ENCODE data around the gene USP10.
A peak's percentile ranks its signal among the peaks of the same experiment; 100 is the strongest.

USP10 gene

DNA sequence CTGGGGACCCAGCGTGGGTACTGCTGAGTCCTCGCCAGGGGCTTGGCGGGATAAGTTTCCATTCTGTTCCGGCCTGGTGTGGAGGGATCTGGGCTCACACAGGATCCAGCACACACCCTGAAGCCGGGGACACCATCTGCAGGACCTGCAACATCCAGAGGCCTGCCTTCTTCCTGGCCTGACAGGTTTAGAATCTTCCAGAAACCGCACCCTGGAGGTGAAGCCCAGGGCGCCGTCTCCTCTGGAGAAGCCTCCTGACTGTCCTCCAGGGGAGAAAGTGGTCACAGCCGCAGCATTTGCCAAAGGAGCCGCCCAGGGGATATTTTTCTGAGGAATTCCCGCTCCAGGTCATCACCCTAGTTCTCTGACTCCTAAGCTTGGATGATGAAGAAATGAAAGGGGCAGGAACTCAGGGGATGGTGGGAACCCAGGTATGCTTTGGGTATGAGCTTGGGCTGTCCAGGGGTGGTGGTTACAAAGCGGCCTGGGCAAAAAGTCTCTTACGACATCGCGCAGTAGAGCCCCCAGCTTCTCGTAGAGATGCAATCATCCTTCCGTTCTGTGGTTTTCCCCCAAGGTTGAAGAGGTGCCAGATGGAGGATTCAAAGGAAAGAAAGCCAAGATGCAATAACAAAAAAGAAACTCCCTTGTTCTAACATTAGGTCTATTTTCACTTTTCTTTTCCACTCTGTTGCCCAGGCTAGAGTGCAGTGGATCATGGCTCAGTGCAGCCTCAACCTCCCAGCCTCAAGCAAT lies 110.9 kb downstream of the USP10 start:
- DNase-seq, result no peak

DNA sequence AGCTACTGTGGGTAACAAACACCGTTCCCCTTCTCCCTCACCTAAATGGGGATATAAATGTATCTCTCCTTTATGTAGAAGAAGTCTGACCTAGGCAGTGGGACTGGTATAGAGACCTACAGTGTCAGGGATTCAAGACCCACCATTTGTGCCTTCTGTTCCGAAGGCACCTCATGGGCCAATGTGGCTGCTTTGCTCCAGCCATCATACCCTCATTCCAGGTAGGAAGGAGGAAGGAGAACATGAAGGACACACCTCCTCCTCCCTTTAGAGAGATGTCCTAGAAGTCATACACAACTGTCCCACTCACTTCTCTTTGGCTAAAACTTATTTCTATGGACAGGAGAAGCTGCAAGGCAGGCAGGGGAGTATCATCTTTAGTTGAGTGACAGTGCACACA lies 111.7 kb downstream of the USP10 start:
- DNase-seq, result no peak

DNA sequence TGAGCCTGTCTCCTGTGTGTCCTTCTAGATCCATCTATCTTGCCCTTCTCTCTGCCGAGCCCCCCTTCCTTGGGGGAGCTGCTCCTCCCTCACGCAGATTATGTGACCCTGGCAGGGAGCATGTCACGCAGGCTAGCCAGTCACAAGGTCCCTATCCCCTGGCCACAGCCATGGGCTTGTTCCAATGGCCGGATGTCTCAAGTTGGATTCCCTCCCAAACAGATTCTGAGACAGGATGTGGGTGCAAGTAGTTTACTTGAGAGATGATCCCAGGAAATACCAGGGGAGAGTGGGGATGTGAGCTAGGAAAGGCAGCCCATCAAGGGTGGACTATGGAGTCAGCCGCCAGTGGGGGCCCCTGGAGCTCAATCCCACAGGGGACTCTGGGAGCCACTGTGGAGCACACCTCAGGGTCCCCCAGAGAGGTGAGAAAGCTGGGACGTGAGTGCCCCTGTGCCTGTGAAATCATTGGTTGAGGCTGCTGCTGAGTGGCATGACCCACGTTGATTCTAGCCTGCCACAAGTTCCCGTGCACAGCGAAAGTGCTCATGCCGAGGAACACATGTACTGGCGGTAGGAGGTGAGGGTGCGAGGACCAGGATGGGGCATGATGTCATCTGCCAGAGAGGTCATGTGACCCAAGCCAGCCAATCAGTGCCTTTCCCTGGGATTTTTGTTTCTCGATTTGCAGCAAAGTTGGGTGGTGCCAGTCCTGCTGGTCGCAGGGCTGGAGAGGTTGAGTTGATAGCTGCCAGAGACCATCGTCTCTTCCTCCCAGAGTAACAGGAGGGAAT lies 113.5 kb downstream of the USP10 start:
- DNase-seq, result no peak

DNA sequence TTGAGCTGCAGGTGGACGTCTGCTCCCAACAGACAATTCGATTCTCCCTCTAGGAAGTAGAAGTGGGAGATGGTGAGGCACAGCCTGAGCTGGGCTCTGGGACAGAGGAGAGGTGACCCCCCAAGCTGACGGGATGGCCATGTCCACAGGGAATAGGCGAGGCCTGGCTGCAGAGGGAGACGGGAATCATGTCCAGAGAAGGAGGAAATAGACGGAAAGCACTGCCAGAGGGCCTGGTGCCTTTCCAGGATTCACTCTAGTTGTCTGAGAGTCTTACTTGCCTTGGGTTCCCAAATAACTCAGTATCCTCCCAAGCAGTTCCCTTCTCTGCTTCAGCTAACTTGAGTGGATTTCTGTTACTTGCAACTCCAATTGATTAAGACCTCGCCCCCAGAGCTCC lies 115.7 kb downstream of the USP10 start:
- no peak for DNase-seq

DNA sequence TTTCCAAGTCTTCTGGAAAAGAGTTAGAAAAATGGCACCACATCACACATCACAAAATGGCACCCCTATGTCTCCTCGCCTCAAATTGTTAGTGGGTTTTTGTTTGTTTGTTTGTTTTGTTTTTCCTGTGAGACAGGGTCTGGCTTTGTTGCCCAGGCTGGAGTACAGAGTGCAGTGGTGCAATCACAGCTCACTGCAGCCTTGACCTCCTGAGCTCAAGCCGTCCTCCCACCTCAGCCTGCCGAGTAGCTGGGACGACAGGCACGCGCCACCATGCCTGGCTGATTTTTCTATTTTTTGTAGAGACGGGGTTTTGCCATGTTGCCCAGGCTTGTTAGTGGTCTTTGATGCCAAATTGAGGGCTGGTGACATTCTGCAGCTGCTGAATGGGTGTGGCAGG lies 116.2 kb downstream of the USP10 start:
- DNase-seq, result no peak

DNA sequence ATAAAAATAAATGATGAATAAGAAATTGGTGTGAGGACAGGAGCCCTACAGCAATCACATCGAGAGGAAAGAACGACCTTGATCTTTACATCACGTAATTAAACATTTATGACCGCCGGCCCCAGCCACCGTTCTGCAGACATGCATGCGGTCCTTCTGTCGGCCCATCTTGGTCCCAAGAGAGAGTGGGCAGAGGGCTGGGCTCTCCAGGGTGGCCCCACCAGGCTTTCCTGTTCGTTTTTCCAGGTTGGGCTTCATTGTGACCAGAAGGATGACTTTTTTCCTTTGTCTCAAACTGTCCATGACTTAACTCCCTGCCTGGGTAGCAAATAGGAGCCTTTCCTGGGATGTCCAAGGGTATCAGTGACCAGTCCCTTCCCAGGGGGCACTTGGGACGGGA lies 116.7 kb downstream of the USP10 start:
- DNase-seq, result no peak

DNA sequence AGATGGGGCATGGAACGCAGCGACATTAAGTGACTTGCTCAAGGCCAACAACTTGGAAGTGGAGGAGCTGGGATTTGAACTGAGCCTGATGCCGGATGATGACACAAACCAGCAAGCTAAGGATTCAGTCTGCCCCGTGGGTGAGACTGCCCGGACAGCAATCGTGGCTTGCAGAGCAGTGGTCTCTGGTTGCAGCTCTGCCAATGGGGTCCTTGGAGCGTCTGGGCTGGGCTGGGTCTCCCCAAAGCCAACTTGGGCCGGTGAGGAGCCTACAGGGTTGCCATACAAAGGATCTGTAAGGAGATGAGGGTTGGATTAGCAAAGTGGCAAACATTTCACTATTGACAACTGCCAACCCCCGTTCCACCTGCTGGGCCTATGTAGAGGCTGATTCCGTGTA lies 117.4 kb downstream of the USP10 start:
- DNase-seq, result no peak

DNA sequence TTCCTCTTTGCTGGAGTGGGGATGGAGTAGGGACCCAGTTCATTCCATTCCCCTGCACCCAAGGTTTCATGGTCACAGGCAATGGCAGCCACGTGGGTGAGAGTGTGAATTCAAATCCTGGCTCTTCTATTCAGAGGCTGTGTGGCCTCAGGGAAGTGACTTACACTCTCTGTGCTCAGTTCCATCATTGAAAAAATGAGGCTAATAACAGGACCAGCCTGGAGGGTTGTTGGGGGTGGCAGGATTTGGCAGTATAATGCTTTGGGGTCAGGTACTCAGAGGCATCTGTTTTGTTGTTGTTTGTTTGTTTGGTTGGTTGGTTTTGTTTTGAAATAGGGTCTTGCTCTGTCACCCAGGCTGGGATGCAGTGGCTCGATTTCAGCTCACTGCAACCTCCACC lies 117.8 kb downstream of the USP10 start:
- DNase-seq, result no peak

DNA sequence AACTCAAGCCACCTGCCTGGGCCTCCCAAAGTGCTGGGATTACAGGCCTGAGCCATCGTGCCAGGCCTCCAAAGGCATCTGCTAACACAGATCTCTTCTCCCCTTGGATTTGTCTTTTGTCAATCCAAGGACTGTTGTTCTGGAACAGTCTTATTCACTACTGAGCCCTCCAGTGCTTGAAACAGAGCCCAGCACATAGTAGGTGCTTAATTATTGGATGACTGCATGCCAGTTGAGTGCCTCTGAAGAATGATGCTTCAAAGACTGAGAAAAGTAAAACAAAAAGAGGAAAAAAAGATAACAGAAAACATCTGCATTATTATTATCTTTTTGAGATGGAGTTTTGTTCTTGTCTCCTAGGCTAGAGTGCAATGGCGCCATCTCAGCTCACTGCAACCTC lies 118.3 kb downstream of the USP10 start:
- DNase-seq, result no peak

DNA sequence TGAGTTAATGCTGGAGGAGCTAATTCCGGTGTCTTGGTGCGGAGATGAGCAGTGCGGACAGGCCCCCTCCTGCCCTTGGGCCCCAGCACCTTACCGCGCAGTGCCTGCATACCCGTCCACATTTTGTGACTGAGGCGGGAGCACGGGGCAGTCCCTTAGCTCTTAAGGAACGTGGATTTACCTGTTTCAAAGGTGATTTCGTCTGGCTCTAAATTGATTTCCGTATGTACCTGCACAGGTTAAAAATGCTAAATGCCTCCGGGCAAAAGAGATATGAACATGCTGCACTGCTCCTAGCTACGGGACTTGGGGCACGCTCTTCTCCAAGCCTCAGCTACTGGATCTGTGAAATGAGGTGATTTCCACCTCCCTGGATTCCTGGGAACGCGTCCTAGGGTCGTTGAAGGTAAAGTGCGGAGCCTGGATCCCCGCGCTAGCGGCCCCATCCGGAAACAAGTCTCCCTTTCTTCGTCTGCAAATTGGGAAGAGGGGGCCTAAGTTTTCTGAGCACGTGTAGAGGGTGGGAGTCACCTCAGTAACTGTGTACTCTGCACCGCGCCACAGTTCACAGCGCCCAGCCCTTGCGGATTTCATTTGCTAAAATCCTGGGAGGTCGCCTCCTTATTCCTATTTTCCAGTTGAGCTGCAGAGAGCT lies 119.3 kb downstream of the USP10 start:
- no peak for DNase-seq

DNA sequence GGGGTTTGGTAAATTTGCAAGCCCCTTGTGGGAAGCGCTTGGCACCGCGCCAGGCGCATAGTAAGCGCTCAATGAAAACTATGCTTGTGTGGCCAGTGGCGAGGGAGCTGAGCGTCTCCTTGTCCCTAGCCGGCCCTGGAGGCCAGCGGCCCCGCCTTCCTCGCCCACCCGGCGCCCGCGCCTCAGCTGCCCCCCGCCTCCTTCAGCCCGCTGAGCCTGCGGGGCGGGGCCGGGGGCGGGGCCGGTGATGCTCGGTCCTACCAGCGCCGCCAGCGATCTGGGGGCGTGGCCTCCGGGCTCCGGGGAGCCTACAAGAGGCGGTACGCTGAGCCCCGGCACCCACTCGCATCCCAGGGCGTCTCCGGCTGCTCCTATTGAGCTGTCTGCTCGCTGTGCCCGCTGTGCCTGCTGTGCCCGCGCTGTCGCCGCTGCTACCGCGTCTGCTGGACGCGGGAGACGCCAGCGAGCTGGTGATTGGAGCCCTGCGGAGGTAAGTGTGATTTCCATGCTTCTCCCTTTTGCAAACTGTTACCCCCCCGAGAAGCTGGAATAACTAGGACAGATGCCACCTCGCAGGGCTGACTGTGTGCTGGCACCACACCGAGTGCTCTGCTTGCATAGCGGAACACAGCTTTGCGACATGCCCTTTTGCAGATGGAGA lies 120.0 kb downstream of the USP10 start, which contains the start of gene CRISPLD2:
Gene CRISPLD2, plus strand, starts transcription at position 342 of the 661 bp plus-strand sequence. CDS start 18,511 bp downstream, outside the sequence.
- peak; percentile 38 for DNase-seq

DNA sequence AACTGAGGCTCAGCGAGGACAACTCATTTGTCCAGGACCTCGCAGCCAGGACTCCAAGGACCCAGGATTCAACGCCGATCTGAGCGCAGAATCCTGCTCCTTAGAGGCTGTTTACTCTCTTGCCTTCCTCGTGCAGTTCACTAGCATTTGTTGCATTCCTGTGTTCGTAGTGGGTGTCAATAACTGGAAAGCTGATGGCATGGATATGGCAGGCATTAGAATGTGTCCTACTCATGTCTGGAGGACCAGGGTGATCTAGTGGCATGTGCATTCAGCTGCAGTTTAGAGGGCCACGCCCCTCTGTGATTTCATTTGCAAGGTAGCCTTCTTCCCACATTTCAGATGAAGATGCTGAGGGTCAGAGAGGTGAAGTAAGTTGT lies 120.5 kb downstream of the USP10 start:
- DNase-seq, result no peak

DNA sequence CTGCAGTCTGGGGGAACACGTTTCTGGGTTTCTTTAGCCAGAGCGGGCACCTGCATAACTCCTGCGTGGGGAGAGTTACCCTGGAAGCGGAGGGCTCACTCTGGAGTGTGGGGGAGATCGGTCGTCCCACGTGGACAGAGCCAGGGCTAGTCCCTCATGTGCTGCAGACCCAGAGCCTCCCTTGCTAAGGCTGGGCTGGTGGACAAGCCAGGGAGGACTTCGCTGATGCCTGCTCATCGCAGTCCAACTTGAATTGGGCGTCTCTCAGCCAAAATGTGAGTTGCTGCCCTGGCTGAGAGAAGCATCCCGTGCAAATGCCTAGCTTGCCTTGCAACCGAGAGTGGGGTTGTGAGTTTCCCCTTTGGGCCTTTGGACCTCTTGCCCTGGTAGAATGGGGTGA lies 121.0 kb downstream of the USP10 start:
- DNase-seq, result no peak

DNA sequence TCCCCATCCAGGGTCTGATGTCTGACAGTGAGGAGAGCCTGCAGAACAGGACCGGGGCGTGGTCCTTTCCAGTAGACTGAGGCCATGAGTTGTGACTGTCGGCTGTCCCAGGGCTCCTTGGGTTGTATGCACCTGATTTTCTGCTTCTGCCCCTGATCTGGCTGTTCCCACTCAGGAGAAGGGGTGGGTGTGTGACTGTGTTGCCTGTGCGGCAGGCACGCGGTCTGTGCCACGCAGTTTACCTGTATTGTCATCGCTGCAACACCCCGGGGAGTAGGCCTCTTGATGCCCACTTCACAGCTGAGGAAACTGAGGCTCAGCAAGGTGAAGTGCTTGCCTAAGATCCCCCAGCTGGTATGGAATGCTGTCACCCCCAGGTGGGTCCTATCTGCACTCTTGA lies 121.4 kb downstream of the USP10 start:
- DNase-seq, result no peak

DNA sequence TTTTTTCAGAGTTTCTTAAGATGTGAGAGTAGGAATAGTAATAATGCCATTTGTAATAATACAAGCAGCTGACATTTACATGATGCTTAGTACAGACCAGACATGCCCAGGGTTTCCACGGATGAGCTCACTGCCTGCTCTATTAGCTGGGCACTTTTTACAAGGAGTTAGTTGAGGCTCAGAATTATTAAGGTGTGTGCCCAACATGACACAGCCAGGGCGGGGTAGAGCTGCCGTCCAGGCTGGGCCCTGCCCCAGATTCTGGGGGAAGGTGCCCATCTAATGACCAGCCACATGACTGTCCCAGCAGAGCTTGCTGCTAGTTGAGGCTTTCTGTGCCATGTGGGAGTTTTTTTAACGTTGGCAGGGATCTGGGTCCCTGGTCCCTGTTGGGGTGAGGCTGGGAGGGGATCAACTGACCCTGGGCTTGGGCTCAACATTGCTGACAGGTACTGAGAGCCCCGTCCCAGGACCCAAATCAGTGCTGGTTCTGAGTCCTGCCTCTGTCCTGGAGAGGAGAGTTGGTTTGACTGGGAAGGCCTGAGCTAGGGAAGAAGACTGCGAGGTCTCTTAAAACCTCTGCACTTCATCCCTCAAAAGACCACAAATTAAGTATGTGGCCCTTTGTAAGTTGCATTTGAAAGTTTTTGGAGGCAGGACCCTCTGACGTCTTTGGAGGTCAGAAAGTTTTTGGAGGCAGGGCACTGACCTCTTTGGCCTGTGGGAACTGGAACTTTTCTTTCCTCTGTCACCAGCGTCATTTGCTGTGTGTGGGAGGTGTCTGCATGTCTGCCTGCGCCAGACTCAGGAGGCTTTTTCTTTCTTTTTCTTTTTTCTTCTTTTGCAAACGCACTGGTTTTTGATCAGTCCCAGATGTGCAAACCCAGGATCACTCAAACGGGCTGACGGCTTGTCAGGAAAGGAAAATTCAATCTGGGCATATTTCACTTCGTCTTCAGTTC lies 122.2 kb downstream of the USP10 start:
- DNase-seq, result no peak

DNA sequence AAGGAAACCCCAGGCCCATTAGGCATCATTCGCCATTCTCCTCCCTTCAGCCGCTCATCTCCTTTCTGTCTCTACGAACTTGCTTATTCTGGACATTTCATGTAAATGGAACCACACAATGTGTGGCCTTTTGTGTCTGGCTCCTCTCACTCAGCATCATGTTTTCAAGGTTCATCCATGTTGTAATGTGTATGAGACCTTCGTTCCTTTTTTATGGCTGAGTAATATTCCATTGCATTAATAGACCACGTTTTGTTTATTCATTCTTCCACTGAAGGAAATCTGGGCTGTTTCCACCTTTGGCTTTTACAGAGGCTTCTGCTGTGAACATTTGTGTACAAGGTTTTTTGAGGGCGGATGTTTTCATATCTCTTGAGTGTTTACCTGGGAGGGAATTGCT lies 123.2 kb downstream of the USP10 start:
- no peak for DNase-seq

DNA sequence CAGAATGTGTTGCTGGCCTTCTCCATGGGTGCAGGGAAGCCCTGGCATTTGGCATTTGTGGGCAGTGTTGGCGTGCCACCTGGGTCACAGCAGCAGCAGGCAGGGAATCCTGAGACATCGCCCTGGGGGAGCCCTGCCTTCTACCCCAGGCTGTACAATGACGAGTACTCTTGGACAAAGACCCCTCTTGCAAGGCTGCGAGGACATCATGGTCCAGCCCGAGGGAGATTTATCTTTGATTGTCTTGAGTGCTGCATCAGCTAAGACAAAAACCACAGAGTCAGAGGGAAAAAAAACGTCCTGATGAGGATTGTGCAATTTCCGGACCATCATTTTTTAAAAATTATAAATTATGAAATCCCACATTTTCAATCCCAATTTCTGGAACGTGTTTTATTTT lies 123.7 kb downstream of the USP10 start:
- no peak for DNase-seq

DNA sequence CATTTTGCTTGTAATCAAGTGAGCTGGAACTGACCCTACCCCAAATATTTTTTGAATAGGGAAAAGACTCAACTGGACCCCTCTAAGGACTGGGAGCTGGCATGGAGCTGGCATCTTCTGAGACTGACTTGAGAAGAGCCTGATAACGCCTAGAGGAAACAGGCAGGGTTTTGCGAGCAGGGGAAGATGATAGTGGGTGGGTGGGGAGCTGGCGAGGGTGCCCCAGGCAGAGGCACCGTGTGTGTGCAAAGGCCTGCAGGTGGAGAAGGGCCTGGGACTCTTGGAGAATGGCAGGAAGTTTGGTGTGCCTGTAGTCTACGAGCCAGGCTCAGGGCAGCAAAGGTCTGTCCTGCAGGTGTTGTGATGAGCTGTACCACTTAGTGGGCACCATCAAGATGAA lies 124.1 kb downstream of the USP10 start:
- DNase-seq, result no peak

DNA sequence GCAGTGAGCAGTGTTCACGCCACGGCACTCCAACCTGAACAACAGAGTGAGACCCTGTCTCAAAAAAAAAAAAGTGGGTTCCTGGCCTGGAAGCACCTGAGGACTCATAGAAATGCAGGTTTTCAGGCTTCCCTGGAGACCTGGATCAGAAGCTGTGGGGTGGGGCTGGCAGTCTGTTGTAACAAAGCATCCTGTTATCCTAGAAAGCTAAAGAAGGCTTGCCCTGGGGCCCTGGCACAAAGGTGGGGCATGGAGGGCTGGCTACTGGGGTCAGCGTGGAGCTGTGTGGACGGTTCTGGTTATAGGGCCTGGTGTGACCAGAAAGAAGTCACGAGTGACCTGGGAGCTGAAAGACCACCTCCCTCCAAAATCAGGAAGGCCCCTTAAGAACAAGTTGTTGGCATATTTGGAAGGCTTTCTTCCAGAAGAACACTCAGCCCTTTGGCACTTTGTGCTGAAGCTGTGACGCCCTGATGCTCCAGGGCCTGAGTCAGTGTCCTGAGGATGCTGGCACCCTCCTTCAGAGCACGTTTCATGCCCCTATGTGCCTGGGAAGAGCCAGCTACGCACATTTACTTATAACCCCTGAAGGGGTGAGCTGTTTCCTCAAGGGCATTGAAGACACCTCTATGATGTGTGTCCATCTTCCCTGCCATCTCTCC lies 126.2 kb downstream of the USP10 start:
- DNase-seq, result no peak

DNA sequence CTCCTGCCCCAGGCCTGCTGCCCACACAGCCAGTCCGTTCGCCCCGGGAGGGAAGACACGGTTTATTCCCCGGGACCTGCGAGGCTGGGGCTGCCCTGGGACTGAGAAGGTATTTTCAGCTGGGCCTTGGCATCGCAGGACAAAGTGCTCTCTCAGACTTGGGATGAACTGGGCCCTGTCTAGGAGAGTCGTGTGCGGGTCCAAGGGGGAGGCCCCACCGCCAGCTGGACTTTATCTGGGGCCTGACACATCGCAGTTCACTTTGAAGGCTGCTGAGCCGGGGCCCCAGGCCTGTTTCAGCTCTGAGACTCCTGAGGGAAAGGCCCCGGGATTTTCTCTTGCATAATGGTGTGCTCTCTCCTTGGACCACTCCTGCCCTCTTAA lies 126.8 kb downstream of the USP10 start:
- DNase-seq, result no peak

DNA sequence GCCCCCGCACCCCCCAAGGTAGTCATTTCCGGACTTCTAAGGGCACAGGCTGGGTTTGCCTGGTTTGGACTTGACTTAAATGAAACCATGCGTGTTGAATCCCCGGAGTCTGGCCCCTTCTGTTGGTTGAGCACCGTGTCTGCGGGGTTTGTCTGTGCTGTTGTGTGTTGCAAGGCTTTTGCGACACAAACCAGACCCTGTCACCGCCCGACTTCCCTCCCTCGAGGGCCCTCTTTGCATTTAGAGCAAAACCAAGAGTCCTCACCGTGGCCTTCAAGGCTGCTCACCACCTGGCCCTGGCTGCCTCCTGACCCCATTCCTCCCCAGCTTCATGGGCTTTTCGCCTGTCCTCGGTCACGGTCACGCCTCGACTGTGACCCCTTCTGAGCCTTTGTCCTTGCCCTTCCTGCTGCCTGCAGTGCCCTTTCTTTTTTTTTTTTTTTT lies 127.4 kb downstream of the USP10 start:
- DNase-seq, result no peak

DNA sequence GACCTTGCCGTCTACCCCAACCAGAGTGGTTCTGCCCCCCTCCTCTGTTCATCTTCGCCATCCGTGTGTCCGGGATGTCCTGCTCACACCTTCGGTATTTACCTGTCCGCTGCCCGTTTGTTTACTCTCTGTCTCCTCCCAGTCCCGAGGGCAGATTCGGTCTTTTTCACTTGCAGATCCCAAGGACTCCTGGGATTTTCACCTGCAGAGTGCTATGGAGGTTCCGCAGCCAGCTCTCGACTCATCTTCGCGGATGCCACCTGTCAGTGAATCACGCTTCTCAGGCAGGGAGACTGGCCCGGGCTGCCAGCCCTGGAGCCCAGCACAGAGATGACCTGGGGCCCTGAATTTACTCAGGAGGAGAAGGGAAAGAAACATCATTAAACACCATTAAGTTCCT lies 128.1 kb downstream of the USP10 start:
- DNase-seq, result no peak
